Measurements from ENCODE around the gene HERC3. TPM values are rescaled to one million over a fixed set of nuclear protein-coding genes. Genes with fewer than 3 reads are reported as not detected.

Gene HERC3
- total RNA-seq, 3 donors from 2014 or later, result 49.1 to 51.6 (median 50.6) TPM

GRCh38 chr4:88573995-88574394 lies 18.3 kb upstream of the HERC3 start:
- no peak for DNase-seq
- no peak for ATAC-seq
- TF ChIP-seq CTCF (IDR thresholded peaks at IDR 0.05), result no peak
- intact Hi-C loops (cut with DNase I, micrococcal nuclease), result no loop called here
- no peaks in the 10 kb centered on the region for H3K36me3 ChIP-seq (ENCODE audit: low read depth)
- no peaks in the 10 kb centered on the region for H3K9me3 ChIP-seq
- H3K4me1 ChIP-seq (ENCODE audit: low read depth), result no peaks in the 10 kb centered on the region
- H3K4me3 ChIP-seq, result no peak overlapping the region

- intact Hi-C loops (cut with DNase I, micrococcal nuclease), result no loop called here
- Histone ChIP-seq H3K4me3 (no peak overlapping the region), H3K36me3 (ENCODE audit: low read depth) (no peaks in the 10 kb centered on the region), H3K4me1 (ENCODE audit: low read depth) (no peaks in the 10 kb centered on the region), H3K9me3 (no peaks in the 10 kb centered on the region)
- DNase-seq (no peak), ATAC-seq (no peak)
- TF ChIP-seq CTCF (IDR thresholded peaks at IDR 0.05), result no peak
Measured at GRCh38 chr4:88575186-88575585, 17.1 kb upstream of the HERC3 start.

GRCh38 chr4:88582493-88582892 lies 9.8 kb upstream of the HERC3 start:
- ATAC-seq (peak; percentile 90), DNase-seq (no peak)
- Histone ChIP-seq H3K4me1 (ENCODE audit: low read depth) (no peaks in the 10 kb centered on the region), H3K36me3 (ENCODE audit: low read depth) (no peaks in the 10 kb centered on the region), H3K4me3 (no peak overlapping the region), H3K9me3 (no peaks in the 10 kb centered on the region)
- TF ChIP-seq CTCF (IDR thresholded peaks at IDR 0.05), result no peak
- intact Hi-C loops (cut with DNase I, micrococcal nuclease), result no loop called here

GRCh38 chr4:88583631-88584470 lies 8.4 kb upstream of the HERC3 start:
- no peaks in the 10 kb centered on the region for H3K4me1 ChIP-seq (ENCODE audit: low read depth)
- DNase-seq (no peak), ATAC-seq (no peak)
- H3K36me3 ChIP-seq (ENCODE audit: low read depth), result no peaks in the 10 kb centered on the region
- no peak for TF ChIP-seq CTCF (IDR thresholded peaks at IDR 0.05)
- H3K4me3 ChIP-seq, result no peak overlapping the region
- no peaks in the 10 kb centered on the region for H3K9me3 ChIP-seq
- intact Hi-C loops (cut with DNase I, micrococcal nuclease), result no loop called here

GRCh38 chr4:88584471-88584900 lies 7.8 kb upstream of the HERC3 start:
- Histone ChIP-seq H3K9me3 (no peaks in the 10 kb centered on the region), H3K36me3 (ENCODE audit: low read depth) (no peaks in the 10 kb centered on the region), H3K4me3 (no peak overlapping the region), H3K4me1 (ENCODE audit: low read depth) (no peaks in the 10 kb centered on the region)
- ATAC-seq (no peak), DNase-seq (no peak)
- TF ChIP-seq CTCF (IDR thresholded peaks at IDR 0.05), result no peak
- intact Hi-C loops (cut with DNase I, micrococcal nuclease), result no loop called here

Measured in mucosa of descending colon (tissue), 3 donors.